Testis (tissue), 2 donors: ENCODE measurements around the gene STBD1.

ENCODE experiments used
- POLR2A ChIP-seq: fragments of 450-650 bp; IDR thresholded peaks from one replicate; pipeline ENCODE4 v1.6.1; 2017; ENCODE audit warnings: antibody characterized with exemption, mild to moderate bottlenecking, moderate library complexity
- TF ChIP-seq, protein P1 (sequence below), 3 experiments: fragments of 450-650 bp in 2 of 3; fragments of 200-600 bp in 1 of 3; sonication (generic) in 1 of 3; IDR thresholded peaks; one replicate each; pipeline ENCODE4 v1.5.1; 2016 to 2019; ENCODE audit warnings: antibody characterized with exemption in 3 of 3, mild to moderate bottlenecking in 2 of 3, moderate library complexity in 1 of 3

DNA sequence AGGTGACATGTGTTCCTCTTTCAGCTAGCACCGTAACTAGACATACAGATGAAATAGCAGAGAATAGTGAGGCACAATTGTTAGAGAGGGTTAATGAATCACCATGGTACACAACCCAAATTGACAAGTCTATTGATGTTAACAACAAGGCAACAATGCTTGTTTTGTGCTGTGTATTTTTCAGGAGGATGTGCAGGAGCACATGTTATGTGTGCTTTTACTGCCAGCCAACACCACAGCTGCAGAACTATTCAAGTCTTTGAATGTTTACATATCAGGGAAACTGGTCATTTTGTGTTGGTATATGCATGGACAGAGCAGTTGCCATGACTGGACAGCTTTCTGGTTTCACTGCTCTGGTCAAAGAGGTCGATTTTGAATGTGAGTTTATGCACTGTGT is 32.8 kb downstream of the STBD1 start:
- TF ChIP-seq POLR2A: no peak
- TF ChIP-seq, protein P1, sequence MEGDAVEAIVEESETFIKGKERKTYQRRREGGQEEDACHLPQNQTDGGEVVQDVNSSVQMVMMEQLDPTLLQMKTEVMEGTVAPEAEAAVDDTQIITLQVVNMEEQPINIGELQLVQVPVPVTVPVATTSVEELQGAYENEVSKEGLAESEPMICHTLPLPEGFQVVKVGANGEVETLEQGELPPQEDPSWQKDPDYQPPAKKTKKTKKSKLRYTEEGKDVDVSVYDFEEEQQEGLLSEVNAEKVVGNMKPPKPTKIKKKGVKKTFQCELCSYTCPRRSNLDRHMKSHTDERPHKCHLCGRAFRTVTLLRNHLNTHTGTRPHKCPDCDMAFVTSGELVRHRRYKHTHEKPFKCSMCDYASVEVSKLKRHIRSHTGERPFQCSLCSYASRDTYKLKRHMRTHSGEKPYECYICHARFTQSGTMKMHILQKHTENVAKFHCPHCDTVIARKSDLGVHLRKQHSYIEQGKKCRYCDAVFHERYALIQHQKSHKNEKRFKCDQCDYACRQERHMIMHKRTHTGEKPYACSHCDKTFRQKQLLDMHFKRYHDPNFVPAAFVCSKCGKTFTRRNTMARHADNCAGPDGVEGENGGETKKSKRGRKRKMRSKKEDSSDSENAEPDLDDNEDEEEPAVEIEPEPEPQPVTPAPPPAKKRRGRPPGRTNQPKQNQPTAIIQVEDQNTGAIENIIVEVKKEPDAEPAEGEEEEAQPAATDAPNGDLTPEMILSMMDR (IDR thresholded peaks at IDR 0.05): no peak
